Left ventricle myocardium superior (tissue), 1 donor: Measurements from ENCODE around the gene TRIL. TPM values are rescaled to one million over a fixed set of nuclear protein-coding genes. Genes with fewer than 3 reads are reported as not detected.
A peak's percentile ranks its signal among the peaks of the same experiment; 100 is the strongest.

ENCODE experiments used
- ATAC-seq: fragments of 200-7000 bp; cut with Tn5 transposase; one replicate; pipeline ENCODE4 v1.9.1; 2020; ENCODE audit warnings: mild to moderate bottlenecking, moderate library complexity
- DNase-seq: peaks from one replicate; pipeline ENCODE4 v3.0.0-alpha.2; 2020
- intact Hi-C: fragments of 100-400 bp; cut with micrococcal nuclease; formaldehyde crosslinking; loops from one replicate; pipeline ENCODE4 v1.11.0; 2022
- total RNA-seq: library from RNA; stranded (reverse); fragmentation: NEBNext Ultra II Directional; extraction: Animal tissue kit (Norgen Biotek cat#: 25700); gene quantifications from one replicate; pipeline ENCODE4 v1.2.1, GENCODE V29; 2021
- donor health status: DM: no; HTN: yes; CAD: no; lungs with severe emphysema.

TRIL gene
- total RNA-seq, 1 donor from 2014 or later: 2.4 TPM

GRCh38 chr7:28954946-28955345 is 3.2 kb downstream of the TRIL start:
- DNase-seq (no peak), ATAC-seq (no peak)
- intact Hi-C loops: no loop called here

DNA sequence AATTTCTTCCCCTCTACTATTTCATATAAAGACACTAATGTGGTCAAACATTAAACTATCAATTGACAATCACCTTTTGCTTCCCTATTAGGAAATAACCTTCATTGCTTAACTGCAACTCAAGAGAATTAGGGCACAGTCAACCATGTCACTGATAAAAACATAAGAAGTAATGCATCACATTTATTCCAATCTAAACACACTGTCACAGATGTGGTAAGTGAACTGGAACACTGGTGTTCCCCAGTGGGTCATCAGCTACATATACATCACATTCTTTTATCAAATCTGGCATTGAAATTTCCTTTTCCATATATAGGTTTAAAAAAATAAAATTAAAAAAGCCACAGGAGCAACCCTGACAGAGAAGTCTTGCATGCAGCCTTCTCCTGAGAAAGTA is 3.7 kb downstream of the TRIL start:
- ATAC-seq (no peak), DNase-seq (no peak)
- intact Hi-C loops: no loop called here

DNA sequence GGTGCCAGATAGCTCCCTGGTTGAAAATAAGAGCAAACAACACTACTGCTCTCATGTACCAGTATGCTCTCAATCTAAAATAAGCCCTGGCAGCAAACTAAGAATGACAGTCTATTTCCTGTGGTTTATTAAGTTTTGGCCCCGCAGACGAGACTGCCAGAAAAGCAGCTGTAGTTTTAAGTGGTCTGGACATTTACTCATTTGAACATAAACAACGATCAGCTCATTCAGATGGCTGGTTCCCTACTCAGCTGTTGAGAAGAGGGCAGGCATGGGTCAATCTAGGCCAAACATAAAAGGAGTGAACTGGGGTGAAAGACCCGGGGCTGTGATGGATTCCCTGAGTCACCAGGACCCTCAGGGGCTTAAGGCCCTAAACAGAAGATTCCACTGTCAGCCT is 4.5 kb downstream of the TRIL start:
- intact Hi-C loops: no loop called here
- ATAC-seq (no peak), DNase-seq (no peak)

DNA sequence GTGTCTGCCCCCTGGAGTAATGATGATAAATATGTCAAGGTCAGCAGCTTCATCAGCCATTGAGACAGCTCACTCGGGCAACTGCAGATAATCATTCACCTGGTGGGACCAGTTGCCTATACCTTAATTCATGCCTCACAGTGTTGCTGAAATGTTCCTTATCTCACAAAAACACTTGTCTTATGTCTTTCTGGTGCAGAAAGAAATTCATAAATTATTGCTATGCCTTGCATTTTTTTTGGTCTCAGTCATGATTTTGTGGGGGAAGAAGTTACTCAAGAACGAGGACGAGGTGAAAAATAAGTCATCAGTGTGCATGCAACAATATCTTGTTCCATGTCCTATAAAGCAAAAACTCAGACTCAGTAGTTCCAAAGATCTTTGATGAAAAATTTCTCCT is 16.0 kb downstream of the TRIL start:
- ATAC-seq (no peak), DNase-seq (no peak)
- intact Hi-C loops: no loop called here

DNA sequence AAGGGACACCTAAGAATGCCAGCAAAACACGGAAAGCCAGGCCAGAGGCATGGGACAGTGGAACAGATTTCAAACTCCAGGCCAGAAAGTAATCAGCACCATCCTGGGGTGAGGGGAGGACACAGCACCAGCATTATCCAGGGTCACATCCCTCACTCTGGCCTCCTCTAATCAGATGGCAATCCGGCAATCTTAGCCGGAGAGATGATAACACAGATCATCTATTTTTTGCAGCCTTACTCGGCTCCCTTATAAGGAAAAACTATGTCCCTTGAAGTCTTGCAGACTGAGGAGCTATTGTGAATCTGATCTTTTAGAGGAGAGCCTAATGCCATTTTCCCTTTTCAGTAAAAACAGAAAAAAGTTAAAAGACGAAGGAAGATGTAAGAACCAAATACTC is 16.5 kb downstream of the TRIL start:
- DNase-seq (no peak), ATAC-seq (no peak)
- intact Hi-C loops: no loop called here

GRCh38 chr7:28940741-28941384 is 17.3 kb downstream of the TRIL start:
- ATAC-seq (no peak), DNase-seq (no peak)
- intact Hi-C loops: no loop called here

- ATAC-seq (no peak), DNase-seq (no peak)
- intact Hi-C loops: no loop called here
These were observed 18.1 kb downstream of the TRIL start for GRCh38 chr7:28939844-28940544.

DNA sequence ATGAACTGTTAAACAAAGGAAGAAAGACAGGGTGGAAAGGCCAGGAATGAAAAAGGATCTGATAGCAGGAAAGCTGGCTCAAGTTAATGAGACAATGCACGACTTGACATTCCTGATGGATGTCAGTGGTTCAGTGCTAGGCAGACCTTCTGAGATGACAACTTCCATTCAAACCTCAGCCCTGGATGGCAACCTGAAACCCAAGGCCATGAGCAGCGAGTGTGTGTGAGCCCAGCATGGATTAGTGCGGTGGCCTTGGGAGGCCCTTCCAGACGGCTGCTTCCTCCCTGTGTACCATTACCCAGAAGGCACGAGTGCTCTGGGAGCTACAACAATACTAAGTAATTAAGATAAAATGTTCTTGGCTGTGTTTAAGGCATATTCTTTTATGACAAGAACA is 18.8 kb downstream of the TRIL start:
- DNase-seq (no peak), ATAC-seq (peak; percentile 39)
- intact Hi-C loops: no loop called here

DNA sequence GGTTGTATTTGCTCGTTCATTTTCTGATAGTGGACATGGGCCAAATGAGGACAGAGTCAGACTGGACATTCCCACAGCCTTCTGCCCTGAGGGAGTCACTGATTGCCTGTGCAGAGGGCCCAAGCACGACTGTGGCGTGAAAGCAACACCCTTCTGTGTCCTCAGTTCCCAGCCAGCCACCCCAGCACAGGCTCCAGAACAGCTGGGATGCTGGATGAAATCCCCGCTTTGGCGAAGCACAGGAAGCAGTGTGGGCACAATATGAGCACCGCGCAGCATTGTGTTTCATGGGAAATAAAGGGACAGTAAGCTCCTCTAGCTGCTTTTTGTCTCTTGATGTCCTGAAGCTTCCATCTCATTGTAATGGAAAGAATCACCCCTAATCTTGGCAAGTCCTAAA is 20.5 kb downstream of the TRIL start:
- DNase-seq (no peak), ATAC-seq (peak; percentile 20)
- intact Hi-C loops: no loop called here

DNA sequence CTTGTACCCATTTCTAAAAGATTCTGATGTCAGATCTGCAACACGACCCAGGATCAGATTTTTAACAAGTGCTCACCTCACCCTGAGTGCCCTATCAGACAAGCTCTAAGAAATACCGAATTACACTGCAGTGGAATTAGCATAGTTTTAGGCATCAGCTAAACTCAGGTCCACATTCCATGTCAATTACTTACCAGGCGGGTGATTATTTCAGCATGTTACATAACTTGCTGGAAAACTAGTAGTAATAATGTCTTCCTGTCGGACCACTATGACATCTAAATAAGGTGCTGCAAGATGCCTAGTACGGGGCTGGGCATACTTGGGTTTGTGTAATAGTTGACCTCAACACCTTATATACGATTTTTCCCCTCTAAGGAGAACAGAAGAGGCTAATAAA is 21.0 kb downstream of the TRIL start:
- intact Hi-C loops: no loop called here

DNA sequence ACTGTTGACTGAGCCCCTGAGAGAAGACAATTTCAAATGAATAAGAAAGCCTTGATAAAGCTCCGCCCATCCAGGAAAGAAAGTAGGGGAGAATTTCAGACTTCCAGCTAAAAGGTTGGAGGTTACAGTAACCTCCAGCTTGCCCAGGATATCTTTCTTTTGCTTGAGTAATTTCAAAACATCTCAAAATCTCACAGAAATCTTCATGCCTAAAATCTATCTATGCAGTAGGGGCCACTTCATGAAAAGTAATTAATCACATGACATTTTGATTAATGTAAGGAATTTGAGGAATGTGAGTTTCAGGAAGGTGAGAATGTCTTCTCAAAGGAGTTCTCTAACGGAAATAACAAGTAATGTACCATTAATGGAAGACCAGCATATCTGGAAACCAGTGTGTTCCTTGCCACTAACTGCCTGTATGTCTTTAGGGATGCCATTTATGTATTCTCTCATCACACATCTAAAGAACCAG is 24.2 kb downstream of the TRIL start:
- intact Hi-C loops: no loop called here
- DNase-seq (no peak), ATAC-seq (no peak)

More for the DNA sequence above, 21.0 kb downstream of the TRIL start:
- DNase-seq (no peak), ATAC-seq (no peak)

GRCh38 chr7:28931565-28931964 is 26.6 kb downstream of the TRIL start:
- DNase-seq (no peak), ATAC-seq (no peak)
- intact Hi-C loops: no loop called here

DNA sequence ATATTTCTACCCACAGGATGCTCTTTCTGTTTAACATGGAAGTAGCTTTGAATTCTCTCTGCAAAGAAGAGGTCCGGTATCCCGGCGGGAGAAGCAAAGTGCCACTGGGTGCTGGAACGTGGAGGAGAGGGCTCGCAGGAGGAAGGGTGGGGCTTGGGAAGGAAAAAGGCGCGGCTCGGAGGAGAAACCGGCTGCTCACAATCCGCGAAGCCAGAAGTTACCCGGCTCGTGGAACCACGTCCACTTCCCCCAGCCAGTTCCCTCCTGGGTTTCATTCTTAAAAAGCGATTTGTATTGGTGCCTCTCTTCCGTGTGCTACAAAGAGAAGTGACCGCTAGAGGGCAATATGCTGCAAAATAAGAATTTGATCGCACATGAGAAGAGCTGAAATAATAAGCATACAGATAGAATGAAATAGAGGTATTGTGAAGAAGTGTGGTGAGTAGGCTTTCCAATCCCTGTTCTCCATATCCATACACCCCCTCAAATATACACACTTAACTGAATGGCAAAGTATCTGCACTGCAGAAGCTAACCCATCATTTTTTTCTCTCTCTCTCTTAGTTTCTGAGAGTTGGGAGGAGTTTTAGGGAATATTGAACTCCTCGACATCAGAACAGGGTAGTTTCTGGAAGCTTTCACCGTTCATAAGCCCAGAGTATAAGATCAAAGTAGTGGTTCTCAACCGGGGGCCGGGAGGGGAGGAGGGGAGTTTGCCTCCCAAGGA is 31.1 kb downstream of the TRIL start:
- peak; percentile 93 for ATAC-seq
- intact Hi-C loops: loop anchor here (2.0 kb wide), 1 partner anchor 176 kb away; no protein-coding TSS in a partner anchor
- DNase-seq: peak; percentile 74

GRCh38 chr7:28922624-28923331 is 35.4 kb downstream of the TRIL start:
- intact Hi-C loops: loop anchor here (2.0 kb wide), 1 partner anchor 486 kb away; no protein-coding TSS in a partner anchor
- DNase-seq (peak; percentile 76), ATAC-seq (peak; percentile 75)

GRCh38 chr7:28921822-28922221 is 36.3 kb downstream of the TRIL start:
- intact Hi-C loops: loop anchor here (2.0 kb wide), 1 partner anchor 487 kb away; no protein-coding TSS in a partner anchor
- no peak for DNase-seq
- ATAC-seq: peak; percentile 94

GRCh38 chr7:28920424-28920823 is 37.7 kb downstream of the TRIL start:
- ATAC-seq: no peak

GRCh38 chr7:28919510-28919909 is 38.6 kb downstream of the TRIL start:
- no peak for ATAC-seq
- intact Hi-C loops: no loop called here
- DNase-seq: no peak

More at GRCh38 chr7:28920424-28920823, 37.7 kb downstream of the TRIL start:
- no peak for DNase-seq
- intact Hi-C loops: no loop called here

GRCh38 chr7:28908775-28909174 is 49.4 kb downstream of the TRIL start:
- no peak for DNase-seq
- peak; percentile 52 for ATAC-seq
- intact Hi-C loops: no loop called here

DNA sequence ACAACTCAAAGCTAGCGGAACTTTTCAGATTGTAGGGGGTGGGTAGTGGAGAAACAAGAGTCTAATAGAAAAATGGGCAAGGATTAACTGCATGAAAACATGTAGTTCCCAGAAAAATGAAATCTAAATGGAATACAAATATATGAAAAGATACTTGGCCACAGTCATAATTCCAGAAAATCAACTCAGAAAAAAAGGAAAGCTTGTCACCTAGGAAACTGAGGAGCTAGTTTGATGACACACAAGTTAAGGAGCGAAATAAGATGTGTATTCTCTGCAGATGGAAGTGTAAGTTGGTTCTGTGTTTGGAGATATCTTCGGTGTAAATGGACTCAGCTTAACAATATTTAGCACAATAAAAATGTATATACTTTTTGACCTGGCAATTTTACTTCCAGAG is 52.7 kb downstream of the TRIL start:
- DNase-seq: no peak
- intact Hi-C loops: no loop called here
- ATAC-seq: no peak
